Neural cell (in vitro differentiated cells): Measurements from ENCODE around the gene FXYD6. TPM values are rescaled to one million over a fixed set of nuclear protein-coding genes. Genes with fewer than 3 reads are reported as not detected.

Source experiments
- H2AFZ ChIP-seq: fragments of 200-600, 300-800 bp; sonication (generic), shearing (Covaris generic); 2 replicates; pipeline ENCODE4 v1.6.0; 2014; ENCODE audit warnings: low read depth, mild to moderate bottlenecking, antibody characterized with exemption, low read length, moderate library complexity
- H3F3A ChIP-seq: fragments of 200-600 bp; shearing (Covaris generic); 2 replicates; pipeline ENCODE4 v1.6.1; 2016; ENCODE audit warnings: mild to moderate bottlenecking, moderate library complexity, mixed read lengths, antibody characterized with exemption, low read length; ENCODE audit not compliant: insufficient read depth, poor library complexity, severe bottlenecking
- H3K27ac ChIP-seq: fragments of 200-600, 300-800 bp; sonication (generic), shearing (Covaris generic); 2 replicates; pipeline ENCODE4 v1.5.1; 2014; ENCODE audit warnings: mild to moderate bottlenecking, low read length, moderate library complexity
- H3K27me3 ChIP-seq: fragments of 300-800, 200-600 bp; sonication (generic), shearing (Covaris generic); 2 replicates; pipeline ENCODE4 v1.6.0; 2014; ENCODE audit warnings: mild to moderate bottlenecking, low read depth, low read length, moderate library complexity; ENCODE audit not compliant: insufficient read depth
- H3K36me3 ChIP-seq: fragments of 300-800, 200-600 bp; sonication (generic), shearing (Covaris generic); 2 replicates; pipeline ENCODE4 v1.5.1; 2014; ENCODE audit warnings: mild to moderate bottlenecking, antibody characterized with exemption, low read length, moderate library complexity; ENCODE audit not compliant: insufficient read depth
- H3K4me2 ChIP-seq: fragments of 300-800, 200-600 bp; sonication (generic), shearing (Covaris generic); 2 replicates; pipeline ENCODE4 v1.6.0; 2014; ENCODE audit warnings: mild to moderate bottlenecking, low read length
- H3K4me3 ChIP-seq: fragments of 300-800, 200-600 bp; sonication (generic), shearing (Covaris generic); 2 replicates; pipeline ENCODE4 v1.5.1; 2014; ENCODE audit warnings: mild to moderate bottlenecking, low read length, moderate library complexity
- H3K79me2 ChIP-seq: fragments of 200-600 bp; shearing (Covaris generic); replicated peaks from 2 replicates; pipeline ENCODE4 v1.6.0; 2014; ENCODE audit warnings: mild to moderate bottlenecking, low read length, moderate library complexity; ENCODE audit not compliant: insufficient read depth
- H3K9ac ChIP-seq: fragments of 300-800, 200-600 bp; sonication (generic), shearing (Covaris generic); 2 replicates; pipeline ENCODE4 v1.6.1; 2016; ENCODE audit warnings: mild to moderate bottlenecking, low read length, mixed read lengths
- H3K9me2 ChIP-seq: fragments of 200-600 bp; shearing (Covaris generic); 2 replicates; pipeline ENCODE4 v1.6.1; 2016; ENCODE audit warnings: mild to moderate bottlenecking, low read length, mixed read lengths; ENCODE audit not compliant: insufficient read depth
- H3K9me3 ChIP-seq: fragments of 200-600, 300-800 bp; sonication (generic), shearing (Covaris generic); 2 replicates; pipeline ENCODE4 v1.6.1; 2016; ENCODE audit warnings: mild to moderate bottlenecking, mixed run types, low read length, moderate library complexity, mixed read lengths
- H4K20me1 ChIP-seq: fragments of 200-600 bp; shearing (Covaris generic); 2 replicates; pipeline ENCODE4 v1.6.1; 2016; ENCODE audit warnings: mild to moderate bottlenecking, mixed run types; ENCODE audit not compliant: insufficient read depth
- EP300 ChIP-seq: fragments of 450-650 bp; conservative IDR thresholded peaks from 2 replicates; pipeline ENCODE4 v1.6.1; 2014; ENCODE audit warnings: antibody characterized with exemption, mild to moderate bottlenecking, moderate library complexity; ENCODE audit not compliant: poor library complexity, severe bottlenecking
- EZH2 ChIP-seq: fragments of 200-600, 300-800 bp; shearing (Covaris generic), sonication (generic); IDR thresholded peaks from 2 replicates; pipeline ENCODE4 v1.6.1; 2014; ENCODE audit warnings: antibody characterized with exemption, low read length, borderline replicate concordance, mild to moderate bottlenecking; ENCODE audit not compliant: insufficient read depth, poor library complexity, severe bottlenecking
- MXI1 ChIP-seq: fragments of 450-650 bp; conservative IDR thresholded peaks from 2 replicates; pipeline ENCODE4 v1.6.1; 2014; ENCODE audit warnings: antibody characterized with exemption, mild to moderate bottlenecking; ENCODE audit not compliant: poor library complexity, severe bottlenecking
- POLR2AphosphoS5 ChIP-seq: IDR thresholded peaks from 2 replicates; pipeline ENCODE4 v1.6.1; 2012
- RAD21 ChIP-seq: fragments of 450-650 bp; conservative IDR thresholded peaks from 2 replicates; pipeline ENCODE4 v1.6.1; 2014; ENCODE audit warnings: antibody characterized with exemption, mild to moderate bottlenecking, moderate library complexity
- SMC3 ChIP-seq: fragments of 450-650 bp; conservative IDR thresholded peaks from 2 replicates; pipeline ENCODE4 v1.6.1; 2014; ENCODE audit warnings: antibody characterized with exemption, mild to moderate bottlenecking, moderate library complexity; ENCODE audit not compliant: poor library complexity
- TAF1 ChIP-seq: IDR thresholded peaks from 2 replicates; pipeline ENCODE4 v1.6.1; 2012; ENCODE audit warnings: low read depth
- polyA plus RNA-seq: library from polyadenylated mRNA; depleted of rRNA; stranded (reverse); fragments of >200 nt; gene quantifications from 2 replicates; pipeline ENCODE4 v1.2.3, GENCODE V29; 2014
- TF ChIP-seq, protein P1 (sequence below): fragments of 450-650 bp; IDR thresholded peaks from 2 replicates; pipeline ENCODE4 v1.5.1; 2014; ENCODE audit warnings: antibody characterized with exemption, mild to moderate bottlenecking, moderate library complexity; ENCODE audit not compliant: poor library complexity, severe bottlenecking
- TF ChIP-seq, protein P2 (sequence below): IDR thresholded peaks from 2 replicates; pipeline ENCODE4 v1.6.1; 2012; ENCODE audit warnings: borderline replicate concordance

The FXYD6 gene
- polyA plus RNA-seq, 1 donor from 2014 or later: 218 TPM

DNA sequence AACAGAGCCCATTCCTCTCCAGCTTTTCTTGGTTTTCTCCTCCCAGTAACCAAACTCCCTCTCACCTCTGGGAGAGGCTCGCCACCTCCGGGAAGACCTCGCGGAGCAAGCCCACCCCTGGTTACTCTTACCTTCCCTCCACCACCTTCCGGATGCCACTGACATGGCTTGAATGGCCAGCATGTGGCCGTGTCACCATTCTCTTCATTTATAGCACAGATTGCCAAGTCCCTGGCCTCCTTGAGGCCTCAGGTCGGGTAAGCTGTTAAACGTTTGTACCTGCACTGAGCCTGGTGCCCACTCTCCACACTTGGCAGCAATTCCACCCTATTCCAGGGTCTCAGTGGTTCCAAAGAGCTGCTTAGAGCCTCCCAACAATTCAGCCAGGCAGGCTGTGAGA is 43.9 kb downstream of the FXYD6 start:
- Histone ChIP-seq H3K4me2 (no peak overlapping the region), H3K4me3 (no peak overlapping the region), H3K27ac (no peak overlapping the region), H4K20me1 (no peaks in the 10 kb centered on the region), H3K9ac (no peak overlapping the region), H3K36me3 (peaks cover 3% of the 10 kb centered on the region), H3K79me2 (no peaks in the 10 kb centered on the region), H3F3A (no peaks in the 10 kb centered on the region), H3K27me3 (no peaks in the 10 kb centered on the region), H3K9me3 (no peaks in the 10 kb centered on the region), H2AFZ (no peak overlapping the region), H3K9me2 (no peaks in the 10 kb centered on the region)
- TF ChIP-seq POLR2AphosphoS5 (no peak), EP300 (no peak), SMC3 (no peak), EZH2 (no peak), TAF1 (no peak), RAD21 (no peak), MXI1 (no peak)
- TF ChIP-seq, protein P1, sequence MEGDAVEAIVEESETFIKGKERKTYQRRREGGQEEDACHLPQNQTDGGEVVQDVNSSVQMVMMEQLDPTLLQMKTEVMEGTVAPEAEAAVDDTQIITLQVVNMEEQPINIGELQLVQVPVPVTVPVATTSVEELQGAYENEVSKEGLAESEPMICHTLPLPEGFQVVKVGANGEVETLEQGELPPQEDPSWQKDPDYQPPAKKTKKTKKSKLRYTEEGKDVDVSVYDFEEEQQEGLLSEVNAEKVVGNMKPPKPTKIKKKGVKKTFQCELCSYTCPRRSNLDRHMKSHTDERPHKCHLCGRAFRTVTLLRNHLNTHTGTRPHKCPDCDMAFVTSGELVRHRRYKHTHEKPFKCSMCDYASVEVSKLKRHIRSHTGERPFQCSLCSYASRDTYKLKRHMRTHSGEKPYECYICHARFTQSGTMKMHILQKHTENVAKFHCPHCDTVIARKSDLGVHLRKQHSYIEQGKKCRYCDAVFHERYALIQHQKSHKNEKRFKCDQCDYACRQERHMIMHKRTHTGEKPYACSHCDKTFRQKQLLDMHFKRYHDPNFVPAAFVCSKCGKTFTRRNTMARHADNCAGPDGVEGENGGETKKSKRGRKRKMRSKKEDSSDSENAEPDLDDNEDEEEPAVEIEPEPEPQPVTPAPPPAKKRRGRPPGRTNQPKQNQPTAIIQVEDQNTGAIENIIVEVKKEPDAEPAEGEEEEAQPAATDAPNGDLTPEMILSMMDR: no peak
- TF ChIP-seq, protein P2, sequence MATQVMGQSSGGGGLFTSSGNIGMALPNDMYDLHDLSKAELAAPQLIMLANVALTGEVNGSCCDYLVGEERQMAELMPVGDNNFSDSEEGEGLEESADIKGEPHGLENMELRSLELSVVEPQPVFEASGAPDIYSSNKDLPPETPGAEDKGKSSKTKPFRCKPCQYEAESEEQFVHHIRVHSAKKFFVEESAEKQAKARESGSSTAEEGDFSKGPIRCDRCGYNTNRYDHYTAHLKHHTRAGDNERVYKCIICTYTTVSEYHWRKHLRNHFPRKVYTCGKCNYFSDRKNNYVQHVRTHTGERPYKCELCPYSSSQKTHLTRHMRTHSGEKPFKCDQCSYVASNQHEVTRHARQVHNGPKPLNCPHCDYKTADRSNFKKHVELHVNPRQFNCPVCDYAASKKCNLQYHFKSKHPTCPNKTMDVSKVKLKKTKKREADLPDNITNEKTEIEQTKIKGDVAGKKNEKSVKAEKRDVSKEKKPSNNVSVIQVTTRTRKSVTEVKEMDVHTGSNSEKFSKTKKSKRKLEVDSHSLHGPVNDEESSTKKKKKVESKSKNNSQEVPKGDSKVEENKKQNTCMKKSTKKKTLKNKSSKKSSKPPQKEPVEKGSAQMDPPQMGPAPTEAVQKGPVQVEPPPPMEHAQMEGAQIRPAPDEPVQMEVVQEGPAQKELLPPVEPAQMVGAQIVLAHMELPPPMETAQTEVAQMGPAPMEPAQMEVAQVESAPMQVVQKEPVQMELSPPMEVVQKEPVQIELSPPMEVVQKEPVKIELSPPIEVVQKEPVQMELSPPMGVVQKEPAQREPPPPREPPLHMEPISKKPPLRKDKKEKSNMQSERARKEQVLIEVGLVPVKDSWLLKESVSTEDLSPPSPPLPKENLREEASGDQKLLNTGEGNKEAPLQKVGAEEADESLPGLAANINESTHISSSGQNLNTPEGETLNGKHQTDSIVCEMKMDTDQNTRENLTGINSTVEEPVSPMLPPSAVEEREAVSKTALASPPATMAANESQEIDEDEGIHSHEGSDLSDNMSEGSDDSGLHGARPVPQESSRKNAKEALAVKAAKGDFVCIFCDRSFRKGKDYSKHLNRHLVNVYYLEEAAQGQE: no peak

DNA sequence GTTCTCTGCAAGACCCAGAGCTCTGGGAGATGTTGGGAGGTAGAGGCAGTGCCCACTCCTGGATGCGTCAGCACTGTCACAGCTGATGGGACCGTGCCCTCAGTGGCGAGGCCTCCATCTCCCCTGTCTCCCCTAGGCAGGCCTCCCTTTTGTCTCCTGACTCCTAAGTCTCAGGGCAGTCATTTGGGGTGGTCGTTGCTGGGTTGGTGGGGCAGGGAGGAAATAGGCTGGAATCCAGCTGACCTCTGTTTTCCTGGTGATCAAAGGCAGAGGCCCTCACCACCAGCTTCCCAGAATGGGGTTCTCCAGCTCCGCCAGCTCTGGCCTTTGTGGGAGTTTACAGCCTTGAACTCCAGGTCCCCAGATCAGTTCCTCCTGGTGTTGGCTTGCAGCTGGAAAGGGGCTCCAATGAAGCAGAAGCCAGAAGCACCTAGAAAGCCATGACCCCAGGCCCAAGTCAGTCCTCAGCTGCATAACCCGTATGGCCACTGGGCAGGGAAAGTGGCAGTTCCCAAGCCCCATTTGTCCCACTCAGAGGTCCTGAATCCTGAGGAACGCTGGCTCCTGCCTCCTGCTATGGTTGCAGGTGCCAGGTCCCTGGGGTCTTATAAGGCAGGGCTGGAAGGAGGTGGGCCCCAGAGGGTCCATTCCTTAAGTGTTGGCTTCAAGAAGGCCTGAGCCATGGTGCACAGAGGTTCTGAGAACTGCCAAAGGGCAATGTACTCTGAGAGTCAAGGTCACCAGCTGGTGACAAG is 44.6 kb downstream of the FXYD6 start:
- no peak overlapping the region for H3K27ac ChIP-seq
- H3K9ac ChIP-seq: no peak overlapping the region
- H3F3A ChIP-seq: no peaks in the 10 kb centered on the region
- no peaks in the 10 kb centered on the region for H4K20me1 ChIP-seq
- H3K27me3 ChIP-seq: no peaks in the 10 kb centered on the region
- H3K4me3 ChIP-seq: no peak overlapping the region
- H3K79me2 ChIP-seq: no peaks in the 10 kb centered on the region
- no peak overlapping the region for H2AFZ ChIP-seq
- TF ChIP-seq RAD21 (no peak), EZH2 (no peak), SMC3 (no peak)
- no peaks in the 10 kb centered on the region for H3K9me2 ChIP-seq
- H3K4me2 ChIP-seq: no peak overlapping the region
- no peaks in the 10 kb centered on the region for H3K9me3 ChIP-seq
- peaks cover 3% of the 10 kb centered on the region for H3K36me3 ChIP-seq
